Vagina (tissue), 2 donors: ENCODE results near the gene ANG. TPM values are rescaled to one million over a fixed set of nuclear protein-coding genes. Genes with fewer than 3 reads are reported as not detected.

Experiments used
- DNase-seq, 2 donors: peaks; one replicate each; pipeline ENCODE4 v3.0.0-alpha.2; 2017; ENCODE audit errors: extremely low spot score in 2 of 2
- H3K27ac ChIP-seq: fragments of 200-600 bp; sonication (generic); one replicate; pipeline ENCODE4 v1.5.1; 2019
- H3K27me3 ChIP-seq: fragments of 200-600 bp; sonication (generic); one replicate; pipeline ENCODE4 v1.5.1; 2019
- H3K36me3 ChIP-seq, 2 donors: fragments of 200-600 bp; sonication (generic); one replicate each; pipeline ENCODE4 v1.5.1; 2017 to 2019
- H3K4me1 ChIP-seq: fragments of 200-600 bp; sonication (generic); one replicate; pipeline ENCODE4 v1.5.1; 2019
- H3K4me3 ChIP-seq, 2 donors: fragments of 200-600 bp; sonication (generic); 1 replicate in 1 of 2; 2 replicates in 1 of 2; pipeline ENCODE4 v1.5.1; 2016 to 2019
- H3K9me3 ChIP-seq: fragments of 200-600 bp; sonication (generic); one replicate; pipeline ENCODE4 v1.5.1; 2019
- CTCF ChIP-seq, 3 experiments: fragments of 450-650 bp in 2 of 3; fragments of 200-600 bp in 1 of 3; sonication (generic) in 1 of 3; IDR thresholded peaks; one replicate each; pipeline ENCODE4 v1.5.1; 2017 to 2019; ENCODE audit warnings: antibody characterized with exemption in 3 of 3, mild to moderate bottlenecking in 2 of 3, moderate library complexity in 2 of 3
- POLR2A ChIP-seq, 2 donors: fragments of 450-650 bp; IDR thresholded peaks; one replicate each; pipeline ENCODE4 v1.6.1; 2017; ENCODE audit warnings: antibody characterized with exemption in 2 of 2, mild to moderate bottlenecking in 2 of 2, moderate library complexity in 2 of 2
- POLR2AphosphoS5 ChIP-seq, 2 donors: sonication (generic); formaldehyde crosslinking; IDR thresholded peaks; one replicate each; pipeline ENCODE4 v1.9.0; 2017; ENCODE audit warnings: antibody characterized with exemption in 2 of 2, mild to moderate bottlenecking in 2 of 2, low read depth in 1 of 2; ENCODE audit not compliant: insufficient read depth in 1 of 2
- intact Hi-C: fragments of 100-400 bp; cut with DNase I; formaldehyde crosslinking; loops from one replicate; pipeline ENCODE4 v1.15.1; 2023
- total RNA-seq: library from RNA; depleted of rRNA; stranded (reverse); fragments of >200 nt; gene quantifications from one replicate; pipeline ENCODE4 v1.2.3, GENCODE V29; 2016

Gene ANG
- total RNA-seq, 1 donor from 2014 or later: 34.9 TPM

- Histone ChIP-seq H3K27me3 (no peaks in the 10 kb centered on the region), H3K27ac (no peak overlapping the region), H3K9me3 (no peaks in the 10 kb centered on the region), H3K36me3 (no peaks in the 10 kb centered on the region), H3K4me1 (peaks cover 6% of the 10 kb centered on the region), H3K4me3 (no peak overlapping the region)
- intact Hi-C loops: no loop called here
- no peak for DNase-seq
- TF ChIP-seq POLR2AphosphoS5 (IDR thresholded peaks at IDR 0.05; ENCODE audit: insufficient read depth in 1 of 2, low read depth in 1 of 2): no peak
- no peak for TF ChIP-seq POLR2A (IDR thresholded peaks at IDR 0.05)
- TF ChIP-seq CTCF (IDR thresholded peaks at IDR 0.05): no peak
These were observed 35.3 kb upstream of the ANG start for GRCh38 chr14:20652996-20653975.

- no peak for TF ChIP-seq POLR2A (IDR thresholded peaks at IDR 0.05)
- TF ChIP-seq CTCF (IDR thresholded peaks at IDR 0.05): no peak
- no peak for TF ChIP-seq POLR2AphosphoS5 (IDR thresholded peaks at IDR 0.05; ENCODE audit: insufficient read depth in 1 of 2, low read depth in 1 of 2)
- Histone ChIP-seq H3K27ac (no peak overlapping the region), H3K4me3 (no peak overlapping the region), H3K27me3 (no peaks in the 10 kb centered on the region), H3K9me3 (no peaks in the 10 kb centered on the region), H3K36me3 (no peaks in the 10 kb centered on the region), H3K4me1 (peaks cover 6% of the 10 kb centered on the region)
- no peak for DNase-seq
- intact Hi-C loops: no loop called here
These were observed 32.7 kb upstream of the ANG start for GRCh38 chr14:20655851-20656250.

GRCh38 chr14:20656274-20656673, 32.3 kb upstream of the ANG start:
- no peaks in the 10 kb centered on the region for H3K9me3 ChIP-seq
- no peaks in the 10 kb centered on the region for H3K27me3 ChIP-seq
- no peak overlapping the region for H3K27ac ChIP-seq
- no peak for TF ChIP-seq POLR2A (IDR thresholded peaks at IDR 0.05)
- no peak for TF ChIP-seq CTCF (IDR thresholded peaks at IDR 0.05)
- TF ChIP-seq POLR2AphosphoS5 (IDR thresholded peaks at IDR 0.05; ENCODE audit: insufficient read depth in 1 of 2, low read depth in 1 of 2): no peak
- no peak for DNase-seq
- intact Hi-C loops: no loop called here
- peaks cover 6% of the 10 kb centered on the region for H3K4me1 ChIP-seq
- no peak overlapping the region for H3K4me3 ChIP-seq
- no peaks in the 10 kb centered on the region for H3K36me3 ChIP-seq

GRCh38 chr14:20657216-20658211, 31.1 kb upstream of the ANG start:
- H3K4me1 ChIP-seq: peaks cover 6% of the 10 kb centered on the region
- H3K9me3 ChIP-seq: no peaks in the 10 kb centered on the region
- DNase-seq: no peak
- H3K27me3 ChIP-seq: no peaks in the 10 kb centered on the region
- intact Hi-C loops: no loop called here
- TF ChIP-seq POLR2AphosphoS5 (IDR thresholded peaks at IDR 0.05; ENCODE audit: insufficient read depth in 1 of 2, low read depth in 1 of 2) (no peak), POLR2A (IDR thresholded peaks at IDR 0.05) (no peak), CTCF (IDR thresholded peaks at IDR 0.05) (no peak)
- H3K27ac ChIP-seq: no peak overlapping the region
- H3K4me3 ChIP-seq: no peak overlapping the region
- no peaks in the 10 kb centered on the region for H3K36me3 ChIP-seq
